H1 (cell line): ENCODE data around the gene AATK. TPM values are rescaled to one million over a fixed set of nuclear protein-coding genes. Genes with fewer than 3 reads are reported as not detected.

Source experiments
- CTCF ChIA-PET: fragments of 300-600 bp; sonication (Branson Sonifier 250); formaldehyde crosslinking; loops from one replicate; lab custom pipeline; 2021; ENCODE audit not compliant: partially characterized antibody; lab: Charles Lee
- POLR2A ChIA-PET: fragments of 300-600 bp; sonication (Branson Sonifier 250); formaldehyde crosslinking; loops from one replicate; lab custom pipeline; 2021; ENCODE audit warnings: inconsistent platforms; ENCODE audit not compliant: partially characterized antibody; lab: Charles Lee
- DNase-seq, 2 experiments: peaks; one replicate each; pipeline versions ENCODE4 v3.0.0 to v3.0.0-alpha.2; 2010 to 2022; ENCODE audit warnings: low spot score in 2 of 2, low read depth in 1 of 2, mixed read lengths in 1 of 2
- FAIRE-seq: peaks from 2 replicates; lab custom pipeline; 2011; peaks lifted over from hg19 to GRCh38; lab: Jason Lieb, UNC
- H2AFZ ChIP-seq: 2 replicates; pipeline ENCODE4 v1.8.1; 2012; ENCODE audit warnings: low read length, inconsistent platforms
- H2AK5ac ChIP-seq: 2 replicates; pipeline ENCODE4 v1.6.1; 2013; ENCODE audit warnings: low read depth, low read length
- H2BK120ac ChIP-seq: replicated peaks from 2 replicates; pipeline ENCODE3; 2013; ENCODE audit warnings: low read depth, low read length, inconsistent platforms
- H2BK12ac ChIP-seq: 2 replicates; pipeline ENCODE4 v1.6.1; 2013; ENCODE audit warnings: low read depth, low read length
- H2BK15ac ChIP-seq: 2 replicates; pipeline ENCODE4 v1.6.1; 2013; ENCODE audit warnings: low read length
- H2BK20ac ChIP-seq: 2 replicates; pipeline ENCODE4 v1.6.1; 2013; ENCODE audit warnings: low read length
- H2BK5ac ChIP-seq: 2 replicates; pipeline ENCODE4 v1.6.1; 2013; ENCODE audit warnings: low read depth, low read length
- H3K14ac ChIP-seq: 2 replicates; pipeline ENCODE4 v1.6.1; 2013; ENCODE audit warnings: inconsistent platforms; ENCODE audit not compliant: insufficient read length
- H3K18ac ChIP-seq: 2 replicates; pipeline ENCODE4 v1.6.1; 2013; ENCODE audit warnings: low read length; ENCODE audit errors: extremely low read depth
- H3K23ac ChIP-seq: 2 replicates; pipeline ENCODE4 v1.6.1; 2013; ENCODE audit warnings: inconsistent platforms; ENCODE audit not compliant: insufficient read length
- H3K23me2 ChIP-seq: 2 replicates; pipeline ENCODE4 v1.6.1; 2013; ENCODE audit warnings: low read depth, low read length
- H3K27ac ChIP-seq: 2 replicates; pipeline ENCODE4 v1.6.1; 2011; ENCODE audit warnings: low read depth, low read length, inconsistent platforms
- H3K27me3 ChIP-seq, 4 experiments: replicated peaks in 1 of 4; 1 replicate in 1 of 4; 2 replicates in 3 of 4; pipeline versions ENCODE4 v1.6.1 to v1.8.1; 2011 to 2013; ENCODE audit warnings: low read length in 3 of 4, mild to moderate bottlenecking in 3 of 4, inconsistent platforms in 2 of 4, mixed read lengths in 2 of 4, moderate library complexity in 1 of 4; ENCODE audit not compliant: control insufficient read depth in 3 of 4, insufficient read depth in 3 of 4; ENCODE audit errors: extremely low read depth in 1 of 4
- H3K36me3 ChIP-seq, 4 experiments: 2 replicates each; pipeline versions ENCODE4 v1.6.1 to v1.8.1; 2011 to 2013; ENCODE audit warnings: mild to moderate bottlenecking in 4 of 4, low read length in 3 of 4, moderate library complexity in 2 of 4, control low read depth in 1 of 4, inconsistent platforms in 1 of 4; ENCODE audit not compliant: insufficient read depth in 4 of 4, control insufficient read depth in 2 of 4
- H3K4ac ChIP-seq: replicated peaks from 2 replicates; pipeline ENCODE3; 2013; ENCODE audit warnings: low read length, low read depth, mixed read lengths, inconsistent platforms; ENCODE audit not compliant: insufficient read length
- H3K4me1 ChIP-seq, 4 experiments: replicated peaks in 1 of 4; 1 replicate in 1 of 4; 2 replicates in 3 of 4; pipeline versions ENCODE4 v1.6.1 to v1.8.1; 2011 to 2013; ENCODE audit warnings: low read length in 3 of 4, inconsistent platforms in 2 of 4, mixed read lengths in 1 of 4; ENCODE audit not compliant: insufficient read depth in 4 of 4, control insufficient read depth in 3 of 4
- H3K4me2 ChIP-seq, 2 experiments: 2 replicates each; pipeline versions ENCODE4 v1.6.1 to v1.8.1; 2011 to 2013; ENCODE audit warnings: low read depth in 2 of 2, low read length in 2 of 2, control low read depth in 1 of 2, inconsistent platforms in 1 of 2, mild to moderate bottlenecking in 1 of 2; ENCODE audit not compliant: insufficient read depth in 1 of 2
- H3K4me3 ChIP-seq, 4 experiments: fragments of 200-600, 300-600 bp in 1 of 4; sonication (generic), shearing (Covaris generic), sonication (Bioruptor Twin) in 1 of 4; 2 replicates each; pipeline versions ENCODE4 v1.5.1 to v1.8.1; 2011 to 2016; ENCODE audit warnings: low read length in 4 of 4, low read depth in 3 of 4, control low read depth in 2 of 4, inconsistent platforms in 2 of 4, mild to moderate bottlenecking in 2 of 4, mixed read lengths in 1 of 4, moderate library complexity in 1 of 4; ENCODE audit not compliant: insufficient read depth in 2 of 4; ENCODE audit errors: extremely low read depth in 1 of 4
- H3K56ac ChIP-seq: replicated peaks from 2 replicates; pipeline ENCODE3; 2013; ENCODE audit warnings: low read depth, mild to moderate bottlenecking, mixed read lengths, low read length, inconsistent platforms; ENCODE audit not compliant: insufficient read length
- H3K79me1 ChIP-seq: 2 replicates; pipeline ENCODE4 v1.6.1; 2013; ENCODE audit warnings: low read depth, low read length, control low read depth
- H3K79me2 ChIP-seq, 2 experiments: 2 replicates each; pipeline versions ENCODE4 v1.6.1 to v1.8.1; 2012 to 2013; ENCODE audit warnings: low read length in 2 of 2, mild to moderate bottlenecking in 2 of 2, inconsistent platforms in 1 of 2; ENCODE audit not compliant: insufficient read depth in 2 of 2, control insufficient read depth in 1 of 2
- H3K9ac ChIP-seq, 4 experiments: replicated peaks in 1 of 4; 1 replicate in 1 of 4; 2 replicates in 3 of 4; pipeline versions ENCODE4 v1.6.1 to v1.8.1; 2011 to 2013; ENCODE audit warnings: low read depth in 3 of 4, low read length in 3 of 4, control low read depth in 2 of 4, mild to moderate bottlenecking in 2 of 4, moderate library complexity in 2 of 4, inconsistent platforms in 1 of 4; ENCODE audit errors: extremely low read depth in 1 of 4
- H3K9me3 ChIP-seq, 2 experiments: 2 replicates each; pipeline versions ENCODE4 v1.6.1 to v1.8.1; 2012 to 2013; ENCODE audit warnings: mild to moderate bottlenecking in 2 of 2, moderate library complexity in 2 of 2, control low read depth in 1 of 2, inconsistent platforms in 1 of 2, low read depth in 1 of 2, low read length in 1 of 2, mixed read lengths in 1 of 2; ENCODE audit not compliant: insufficient read depth in 2 of 2
- H4K20me1 ChIP-seq, 2 experiments: replicated peaks in 1 of 2; 2 replicates each; pipeline versions ENCODE3 to v1.8.1; 2011 to 2013; ENCODE audit warnings: inconsistent platforms in 2 of 2, low read length in 2 of 2, mild to moderate bottlenecking in 1 of 2; ENCODE audit not compliant: insufficient read depth in 2 of 2, control insufficient read depth in 1 of 2
- H4K5ac ChIP-seq: 2 replicates; pipeline ENCODE4 v1.6.1; 2013; ENCODE audit warnings: low read length, low read depth, mixed read lengths, inconsistent platforms; ENCODE audit not compliant: insufficient read length
- H4K8ac ChIP-seq: 2 replicates; pipeline ENCODE4 v1.8.0; 2013; ENCODE audit warnings: mild to moderate bottlenecking, moderate library complexity, low read length, inconsistent platforms; ENCODE audit not compliant: insufficient read depth; ENCODE audit errors: extremely low read depth
- H4K91ac ChIP-seq: replicated peaks from 2 replicates; pipeline ENCODE3; 2013; ENCODE audit warnings: low read length, mixed read lengths, inconsistent platforms; ENCODE audit not compliant: insufficient read length
- GTF2F1 ChIP-seq: IDR thresholded peaks from 2 replicates; pipeline ENCODE4 v1.6.1; 2012; ENCODE audit warnings: low read depth, low read length, improper control_type of control experiment, borderline replicate concordance
- HDAC2 ChIP-seq, 2 experiments: fragments of 300-600 bp in 1 of 2; sonication (generic) in 1 of 2; IDR thresholded peaks; 2 replicates each; pipeline ENCODE4 v1.6.1; 2011 to 2012; ENCODE audit warnings: low read depth in 2 of 2, low read length in 2 of 2, mild to moderate bottlenecking in 2 of 2, moderate library complexity in 2 of 2, borderline replicate concordance in 1 of 2, inconsistent platforms in 1 of 2
- RXRA ChIP-seq: IDR thresholded peaks from 2 replicates; pipeline ENCODE4 v1.6.1; 2011; ENCODE audit warnings: low read depth, mild to moderate bottlenecking, low read length, moderate library complexity; ENCODE audit not compliant: insufficient read depth
- SP4 ChIP-seq: IDR thresholded peaks from 2 replicates; pipeline ENCODE4 v1.6.1; 2012; ENCODE audit warnings: low read length, inconsistent platforms
- WGBS, 2 experiments: shearing (Covaris generic) in 1 of 2; methylation state at CpG; one replicate each; pipeline versions ENCODE4 v1.1.6 to v1.1.7; 2013 to 2015; ENCODE audit warnings: low lambda C conversion rate in 2 of 2, mixed read lengths in 2 of 2, inconsistent platforms in 1 of 2, low coverage in 1 of 2, missing lambda C conversion rate in 1 of 2; ENCODE audit not compliant: insufficient replicate concordance in 2 of 2, insufficient coverage in 1 of 2, insufficient read length in 1 of 2; ENCODE audit errors: extremely low coverage in 1 of 2, missing lambda C conversion rate in 1 of 2; 5-methylcytosine and 5-hydroxymethylcytosine counted together
- polyA plus RNA-seq, 7 experiments: library from polyadenylated mRNA; depleted of rRNA in 3 of 7; stranded (reverse) in 5 of 7; unstranded in 2 of 7; fragments of >200 nt in 5 of 7; fragments of 200-250 nt in 2 of 7; gene quantifications; 1 replicate in 5 of 7; 2 replicates in 1 of 7; 4 replicates in 1 of 7; pipeline versions ENCODE4 v1.2.1 to v1.2.3, GENCODE V29; 2011 to 2013; ENCODE audit warnings: missing spikeins in 2 of 7, mixed read lengths in 2 of 7
- total RNA-seq: library from RNA; stranded (reverse); fragmentation: NEBNext Ultra II Directional; extraction: Animal tissue kit (Norgen Biotek cat#: 25700); gene quantifications from 2 replicates; pipeline ENCODE4 v1.2.1, GENCODE V29; 2021

Gene AATK
- total and polyA plus RNA-seq, 2 of the 8 experiments (the other 6 are each of a cell fraction or from before 2014, with no cell fraction given), result 1.7 to 3.5 TPM

GRCh38 chr17:81154961-81155360 lies 11.1 kb downstream of the AATK start:
- no peak overlapping the region for H2BK20ac ChIP-seq
- H3K4me3 ChIP-seq, result no peak overlapping the region
- no peak overlapping the region for H3K4ac ChIP-seq
- H2BK15ac ChIP-seq, result no peak overlapping the region
- no peak overlapping the region for H4K8ac ChIP-seq
- H3K56ac ChIP-seq, result no peak overlapping the region
- WGBS, 2 experiments, result 91% methylated on average over 18 of the region's 18 CpGs; no CpG with 5 or more reads in 1 of the 2 experiments
- no peak overlapping the region for H3K14ac ChIP-seq
- H3K36me3 ChIP-seq, result no peaks in the 10 kb centered on the region
- no peaks in the 10 kb centered on the region for H3K9me3 ChIP-seq
- H3K79me2 ChIP-seq, result no peaks in the 10 kb centered on the region
- H2AK5ac ChIP-seq, result no peak overlapping the region
- H3K27ac ChIP-seq, result no peak overlapping the region
- no peak overlapping the region for H2BK120ac ChIP-seq
- no peak overlapping the region for H2BK5ac ChIP-seq
- H2AFZ ChIP-seq, result no peak overlapping the region
- no peaks in the 10 kb centered on the region for H3K23me2 ChIP-seq
- no peaks in the 10 kb centered on the region for H3K27me3 ChIP-seq
- H2BK12ac ChIP-seq, result no peak overlapping the region
- H4K5ac ChIP-seq, result no peak overlapping the region
- no peaks in the 10 kb centered on the region for H3K79me1 ChIP-seq
- DNase-seq, result no peak
- no peak overlapping the region for H3K18ac ChIP-seq
- no peak overlapping the region for H3K9ac ChIP-seq
- no peak for FAIRE-seq
- H4K91ac ChIP-seq, result no peak overlapping the region
- H3K4me1 ChIP-seq, result no peaks in the 10 kb centered on the region
- H4K20me1 ChIP-seq, result no peaks in the 10 kb centered on the region
- ChIA-PET POLR2A (no interaction called here), CTCF (interaction anchor here (0.9 to 4.3 kb wide), 2 partner anchors 12 to 24 kb away, joined by 3 to 21 read pairs; no protein-coding TSS in a partner anchor)
- TF ChIP-seq HDAC2 (IDR thresholded peaks at IDR 0.05; ENCODE audit: borderline replicate concordance in 1 of 2, low read depth in 2 of 2, low read length in 2 of 2) (no peak), SP4 (no peak), GTF2F1 (no peak), RXRA (no peak)
- no peak overlapping the region for H3K23ac ChIP-seq
- H3K4me2 ChIP-seq, result no peak overlapping the region
